GM18951 (cell line): ENCODE measurements around the gene ZNF534.

Experiments used
- POLR2A ChIP-seq: IDR thresholded peaks from 4 replicates; pipeline ENCODE4 v1.6.1; 2011; ENCODE audit warnings: mild to moderate bottlenecking; ENCODE audit not compliant: insufficient read length, insufficient read depth; ENCODE audit errors: extremely low read depth
- in situ Hi-C: fragments of 300-500 bp; cut with MboI; formaldehyde crosslinking; loops from one replicate; pipeline ENCODE4 v1.12.0; 2022; ENCODE audit warnings: low sequenced_read_pairs, mixed read lengths, inconsistent platforms; ENCODE audit not compliant: unreplicated experiment

The ZNF534 gene

DNA sequence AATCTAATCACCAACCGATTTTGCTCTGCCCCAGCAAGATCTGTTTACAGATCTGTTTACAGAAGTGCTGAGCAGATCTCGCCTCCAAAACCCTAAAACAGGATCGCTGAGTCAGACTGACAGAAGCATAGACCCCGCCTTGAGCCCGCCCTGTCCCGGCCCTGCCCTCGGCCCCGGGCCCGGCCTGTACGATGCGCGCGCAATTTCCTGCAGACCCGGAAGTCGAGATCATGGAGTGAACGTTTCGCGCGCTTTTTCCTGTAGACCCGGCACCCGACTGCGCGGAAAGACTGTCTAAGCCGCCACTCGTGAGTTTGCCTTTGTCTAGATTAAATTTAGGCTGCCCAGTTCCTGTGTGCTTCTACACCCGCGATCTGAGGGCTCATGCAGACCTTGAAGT lies at the start of gene ZNF534:
Gene ZNF534 (plus strand): TSS at position 212 of the 400 bp plus-strand sequence. CDS start 2,327 bp downstream, outside the sequence.
- in situ Hi-C loops: no loop called here
- no peak for TF ChIP-seq POLR2A

DNA sequence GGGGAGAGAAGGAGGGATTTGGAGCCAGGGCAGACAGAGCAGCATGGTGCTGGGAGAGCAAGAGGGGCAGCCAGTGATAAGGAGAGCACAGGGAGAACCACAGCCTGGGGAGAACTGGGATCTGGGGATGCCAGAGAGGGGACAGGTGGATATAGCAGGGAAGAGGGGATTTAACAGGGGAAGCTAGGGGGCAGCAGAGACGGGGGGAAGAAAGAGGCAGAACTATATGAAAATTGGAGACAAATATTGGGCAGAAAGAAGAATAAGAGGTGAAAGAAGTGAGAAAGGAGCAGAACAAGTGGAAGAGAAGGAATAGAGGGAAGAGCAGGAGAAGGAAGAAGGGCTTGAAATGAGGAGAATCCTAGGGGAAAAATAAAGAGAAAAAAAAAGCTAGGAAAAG lies 37.8 kb upstream of the ZNF534 start:
- TF ChIP-seq POLR2A: no peak
- in situ Hi-C loops: no loop called here

DNA sequence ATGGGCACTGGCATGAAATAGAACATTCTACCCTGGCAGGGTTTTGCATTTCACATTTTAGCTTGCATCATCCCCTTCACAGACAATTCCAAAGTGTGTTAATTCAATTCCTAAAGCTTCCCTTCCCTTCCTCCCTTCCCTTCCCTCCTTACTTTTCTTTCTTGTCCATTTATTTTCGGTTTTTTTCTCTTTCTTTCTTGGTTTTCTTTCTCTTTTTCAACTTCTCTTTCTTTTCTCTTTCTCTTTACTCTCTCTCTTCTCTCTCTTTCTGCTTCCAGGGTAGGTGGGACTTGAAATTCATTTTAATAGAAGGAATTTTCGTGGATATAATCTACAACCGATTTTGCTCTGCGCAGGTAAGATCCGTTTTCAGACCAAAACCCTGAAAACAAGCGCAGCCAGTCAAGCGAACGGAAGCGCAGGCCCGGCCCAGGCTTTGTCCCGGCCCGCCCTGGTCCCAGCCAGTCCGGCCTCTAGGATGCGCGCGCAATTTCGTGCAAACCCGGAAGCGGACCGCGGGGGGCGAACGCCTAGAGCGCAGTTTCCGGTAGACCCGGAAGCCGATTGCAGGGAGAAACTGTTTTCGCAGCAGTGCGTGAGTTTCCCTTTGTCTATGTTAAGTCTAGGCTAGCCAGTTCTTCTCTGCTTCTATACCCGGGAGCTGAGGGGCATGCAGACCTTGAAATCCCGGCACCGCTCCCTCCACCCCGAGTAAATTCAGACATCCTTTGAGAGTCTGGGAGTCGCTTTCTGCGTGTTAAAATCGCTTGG lies 31.5 kb upstream of the ZNF534 start, which contains the start of gene ZNF528:
Gene ZNF528 (plus strand): TSS at position 540 of the 771 bp plus-strand sequence. CDS start 4,165 bp downstream, outside the sequence.
- TF ChIP-seq POLR2A: peak; percentile 64
- in situ Hi-C loops: no loop called here

DNA sequence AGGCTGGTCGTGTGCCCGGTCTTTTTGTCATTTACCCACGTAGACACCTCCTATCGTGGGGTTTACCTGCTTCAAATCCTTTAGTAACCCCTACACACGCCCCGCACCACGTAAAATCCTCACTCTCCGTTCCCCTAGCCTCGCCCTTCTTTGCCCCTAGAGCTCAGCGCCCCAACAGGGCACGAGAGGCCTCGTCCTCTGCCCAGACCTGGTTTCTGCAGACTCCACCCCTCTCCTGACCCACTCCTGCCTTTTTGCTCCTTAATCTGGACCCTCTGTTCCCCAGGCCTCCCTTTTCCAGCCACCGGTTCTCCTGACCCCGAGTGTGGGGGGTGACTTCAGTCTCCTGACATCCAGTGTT lies 30.9 kb upstream of the ZNF534 start:
- TF ChIP-seq POLR2A: no peak
- in situ Hi-C loops: no loop called here

- in situ Hi-C loops: no loop called here
- no peak for TF ChIP-seq POLR2A
Observed at GRCh38 chr19:52410276-52410675, 18.7 kb upstream of the ZNF534 start.

DNA sequence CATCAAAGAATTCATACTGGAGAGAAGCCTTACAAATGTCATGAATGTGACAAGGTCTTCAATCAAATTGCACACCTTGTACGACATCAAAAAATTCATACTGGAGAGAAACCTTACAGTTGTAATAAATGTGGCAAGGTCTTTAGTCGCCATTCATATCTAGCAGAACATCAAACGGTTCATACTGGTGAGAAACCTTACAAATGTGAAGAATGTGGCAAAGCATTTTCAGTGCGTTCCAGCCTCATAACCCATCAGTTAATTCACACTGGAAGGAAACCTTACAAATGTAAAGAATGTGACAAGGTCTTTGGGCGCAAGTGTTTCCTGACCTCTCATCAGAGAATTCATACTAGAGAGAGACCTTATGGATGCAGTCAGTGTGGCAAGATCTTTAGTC lies 13.2 kb upstream of the ZNF534 start:
- no peak for TF ChIP-seq POLR2A
- in situ Hi-C loops: no loop called here

DNA sequence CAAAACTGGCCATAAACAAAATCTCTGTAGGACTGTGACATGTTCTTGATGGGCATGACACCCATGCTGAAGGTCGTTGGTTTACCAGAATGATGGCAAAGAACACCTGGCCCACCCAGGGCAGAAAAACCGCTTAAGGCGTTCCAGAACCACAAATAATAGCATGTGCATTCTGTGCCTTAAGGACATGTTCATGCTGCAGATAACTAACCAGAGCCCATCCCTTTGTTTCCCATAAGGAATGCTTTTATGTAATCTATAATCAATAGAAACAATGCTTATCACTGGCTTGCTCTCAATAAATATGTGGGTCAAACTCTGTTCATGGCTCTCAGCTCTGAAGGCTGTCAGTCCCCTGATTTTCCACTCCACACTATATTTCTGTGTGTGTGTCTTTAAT lies 13.2 kb downstream of the ZNF534 start:
- no peak for TF ChIP-seq POLR2A
- in situ Hi-C loops: no loop called here

DNA sequence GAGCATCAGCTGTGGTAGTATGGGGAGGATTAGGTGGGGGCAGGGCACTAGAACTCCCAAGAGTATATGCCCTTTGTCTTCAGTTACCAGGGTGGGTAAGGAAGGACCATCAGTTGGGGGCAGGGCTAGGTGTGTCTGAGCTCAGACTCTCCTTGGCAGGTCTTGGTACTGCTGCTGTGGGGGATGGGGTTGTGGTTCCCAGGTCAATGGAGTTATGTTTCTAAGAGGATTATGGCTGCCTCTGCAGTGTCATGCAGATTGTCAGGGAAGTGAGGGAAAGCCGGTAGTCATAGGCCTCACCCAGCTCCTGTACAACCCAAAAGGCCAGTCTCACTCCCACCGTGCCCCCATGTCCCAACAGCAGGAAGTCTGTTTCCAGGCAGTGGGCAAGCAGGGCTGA lies 15.6 kb downstream of the ZNF534 start:
- TF ChIP-seq POLR2A: no peak
- in situ Hi-C loops: no loop called here

DNA sequence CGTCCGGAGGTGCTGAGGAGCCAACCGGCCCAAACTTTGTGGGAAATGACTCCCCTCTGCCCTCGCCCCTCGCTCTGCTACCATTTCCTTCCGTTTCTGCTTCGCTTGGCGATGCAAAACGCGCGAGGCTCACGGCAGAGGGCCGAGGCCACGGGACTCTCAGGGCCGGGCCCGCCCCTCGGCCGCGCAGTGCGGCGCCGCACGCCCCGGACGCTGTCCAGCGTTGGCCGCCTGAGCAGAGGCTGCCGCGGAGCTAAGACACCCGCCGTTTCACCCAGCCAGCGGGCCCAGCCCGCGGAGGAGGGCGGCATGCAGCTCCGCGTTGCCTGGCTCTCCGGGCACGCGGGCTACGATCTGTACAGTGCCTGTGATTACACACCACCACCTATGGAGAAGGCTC lies 22.3 kb downstream of the ZNF534 start:
- in situ Hi-C loops: no loop called here
- no peak for TF ChIP-seq POLR2A

DNA sequence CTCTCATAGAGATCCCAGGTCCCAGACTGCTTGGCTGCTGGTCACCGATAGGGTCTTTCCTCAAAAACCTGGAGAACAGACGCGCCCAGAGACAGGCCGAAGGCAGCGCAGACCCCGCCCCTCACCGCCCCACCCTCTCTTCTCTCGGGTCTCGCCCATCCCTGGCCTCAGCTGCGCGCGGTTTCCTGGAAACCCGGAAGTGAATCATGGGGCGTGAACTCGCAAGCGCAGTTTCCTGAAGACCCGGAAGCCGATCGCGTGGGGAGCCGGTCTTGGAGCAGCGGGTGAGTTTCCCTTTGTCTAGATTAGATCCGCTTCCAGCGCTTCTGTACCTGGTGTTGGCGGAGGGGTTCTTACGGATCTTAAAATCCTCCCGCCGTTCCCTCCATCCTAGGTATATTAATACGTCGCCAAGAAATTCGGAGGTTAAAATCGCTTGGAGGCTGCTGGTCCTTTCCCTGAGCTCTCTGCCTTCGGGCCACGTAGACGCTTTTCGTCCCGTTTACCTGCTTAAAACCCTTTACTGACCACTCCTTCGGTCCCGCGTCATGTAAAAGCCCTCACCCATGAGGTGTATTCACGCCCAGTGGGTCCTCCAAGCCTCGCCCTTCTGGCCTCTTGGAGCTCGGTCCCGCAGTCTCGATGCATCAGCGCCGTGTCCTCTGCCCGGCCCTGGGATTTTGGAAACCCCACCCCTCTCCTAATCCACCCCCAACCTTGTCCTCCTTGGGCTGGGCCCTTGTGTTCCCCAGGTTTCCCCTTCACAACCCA lies 24.6 kb downstream of the ZNF534 start, which contains the start of gene ZNF578:
Gene ZNF578 (plus strand): TSS at position 230 of the 771 bp plus-strand sequence. CDS start 48,293 bp downstream, outside the sequence.
- in situ Hi-C loops: no loop called here
- no peak for TF ChIP-seq POLR2A

GRCh38 chr19:52464798-52465470 lies 36.0 kb downstream of the ZNF534 start:
- TF ChIP-seq POLR2A: no peak
- in situ Hi-C loops: no loop called here

DNA sequence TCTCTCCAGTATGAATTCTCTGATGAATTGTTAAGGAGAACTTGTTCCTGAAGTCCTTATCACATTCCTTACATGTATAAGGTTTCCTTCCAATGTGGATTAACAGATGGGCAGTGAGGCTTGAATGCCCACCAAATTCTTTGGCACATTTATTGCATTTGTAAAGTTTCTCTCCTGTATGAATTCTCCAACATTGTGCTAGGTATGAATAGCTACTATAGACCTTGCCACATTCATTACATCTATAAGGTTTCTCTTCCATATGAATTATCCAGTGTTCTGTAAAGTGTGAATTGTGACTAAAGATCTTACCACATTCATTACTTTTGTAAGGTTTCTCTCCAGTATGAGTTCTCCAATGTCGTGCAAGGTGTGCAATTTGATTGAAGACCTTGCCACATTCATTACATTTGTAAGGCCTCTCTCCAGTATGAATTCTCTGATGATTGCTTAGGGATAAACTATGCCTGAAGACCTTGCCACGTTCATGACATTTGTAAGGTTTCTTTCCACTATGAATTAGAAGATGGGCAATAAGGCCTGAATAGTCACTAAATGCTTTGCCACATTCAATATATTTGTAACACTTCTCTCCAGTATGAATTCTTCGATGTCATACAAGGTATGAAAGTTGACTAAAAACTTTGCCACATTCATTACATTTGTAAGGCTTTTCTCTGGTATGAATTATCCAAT lies 44.9 kb downstream of the ZNF534 start:
- in situ Hi-C loops: no loop called here

More for the DNA sequence above, 44.9 kb downstream of the ZNF534 start:
- no peak for TF ChIP-seq POLR2A
